Measurements from ENCODE around the gene PDE1C.

The PDE1C gene

DNA sequence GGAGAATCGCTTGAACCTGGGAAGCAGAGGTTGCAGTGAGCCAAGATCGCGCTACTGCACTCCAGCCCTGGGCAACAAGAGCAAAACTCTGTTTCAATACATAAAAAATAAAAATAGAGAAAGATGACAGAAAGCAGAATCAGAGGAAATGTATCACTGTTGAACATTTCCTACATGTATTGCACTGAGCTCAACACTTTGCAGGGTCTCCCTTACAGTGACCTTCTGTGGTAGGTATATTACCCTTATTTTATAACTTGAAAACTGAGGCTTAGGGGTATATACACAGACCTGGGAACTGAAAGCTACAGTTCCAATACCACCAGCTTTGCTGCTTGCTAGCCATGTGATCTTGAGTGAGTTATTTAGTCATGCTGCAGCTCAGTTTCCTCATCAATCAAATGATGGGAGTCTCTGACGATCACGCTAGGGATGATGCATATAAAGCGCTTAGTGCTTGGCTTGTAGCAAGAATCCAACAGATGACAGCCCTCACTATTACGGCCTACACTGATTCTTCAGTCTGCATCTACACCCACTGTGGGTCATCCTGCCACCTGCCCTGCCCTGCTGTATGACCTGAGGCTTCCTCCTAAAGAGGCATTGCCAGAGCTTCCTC, 99.0 kb downstream of the PDE1C start:
- TF ChIP-seq, protein P1, sequence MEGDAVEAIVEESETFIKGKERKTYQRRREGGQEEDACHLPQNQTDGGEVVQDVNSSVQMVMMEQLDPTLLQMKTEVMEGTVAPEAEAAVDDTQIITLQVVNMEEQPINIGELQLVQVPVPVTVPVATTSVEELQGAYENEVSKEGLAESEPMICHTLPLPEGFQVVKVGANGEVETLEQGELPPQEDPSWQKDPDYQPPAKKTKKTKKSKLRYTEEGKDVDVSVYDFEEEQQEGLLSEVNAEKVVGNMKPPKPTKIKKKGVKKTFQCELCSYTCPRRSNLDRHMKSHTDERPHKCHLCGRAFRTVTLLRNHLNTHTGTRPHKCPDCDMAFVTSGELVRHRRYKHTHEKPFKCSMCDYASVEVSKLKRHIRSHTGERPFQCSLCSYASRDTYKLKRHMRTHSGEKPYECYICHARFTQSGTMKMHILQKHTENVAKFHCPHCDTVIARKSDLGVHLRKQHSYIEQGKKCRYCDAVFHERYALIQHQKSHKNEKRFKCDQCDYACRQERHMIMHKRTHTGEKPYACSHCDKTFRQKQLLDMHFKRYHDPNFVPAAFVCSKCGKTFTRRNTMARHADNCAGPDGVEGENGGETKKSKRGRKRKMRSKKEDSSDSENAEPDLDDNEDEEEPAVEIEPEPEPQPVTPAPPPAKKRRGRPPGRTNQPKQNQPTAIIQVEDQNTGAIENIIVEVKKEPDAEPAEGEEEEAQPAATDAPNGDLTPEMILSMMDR (conservative IDR thresholded peaks at IDR 0.05): no peak

GRCh38 chr7:31970501-31970900, 99.7 kb downstream of the PDE1C start:
- TF ChIP-seq, protein P1 (conservative IDR thresholded peaks at IDR 0.05): no peak
- no peak overlapping the region for H3K27ac ChIP-seq

More for the DNA sequence above, 99.0 kb downstream of the PDE1C start:
- H3K27ac ChIP-seq: no peak overlapping the region

DNA sequence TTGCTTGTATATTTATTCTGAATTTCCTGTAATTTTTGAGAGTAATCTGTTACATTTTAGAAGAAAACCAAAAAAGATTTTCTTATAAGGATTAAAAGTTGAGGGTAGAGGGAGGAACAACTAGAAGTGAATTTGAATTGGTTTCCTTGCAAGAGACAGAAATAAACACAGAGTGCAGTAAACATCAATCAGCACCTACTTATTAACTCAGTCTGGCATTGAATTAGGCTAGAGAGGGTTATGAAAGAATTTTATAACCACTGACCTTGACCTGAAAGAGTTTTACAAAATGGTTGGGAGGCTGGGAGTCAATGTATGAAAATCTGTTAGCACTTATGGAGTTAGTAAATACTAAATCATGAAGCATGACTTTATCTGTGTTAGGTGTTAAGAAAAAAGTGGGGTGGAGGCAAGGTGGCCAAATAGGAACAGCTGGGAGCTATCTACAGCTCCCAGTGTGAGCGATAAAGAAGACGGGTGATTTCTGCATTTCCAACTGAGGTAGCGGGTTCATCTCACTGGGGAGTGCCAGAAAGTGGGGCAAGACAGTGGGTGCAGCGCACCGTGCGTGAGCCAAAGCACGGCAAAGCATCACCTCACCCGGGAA, 106.5 kb downstream of the PDE1C start:
- H3K27ac ChIP-seq: no peak overlapping the region
- TF ChIP-seq, protein P1 (conservative IDR thresholded peaks at IDR 0.05): no peak

DNA sequence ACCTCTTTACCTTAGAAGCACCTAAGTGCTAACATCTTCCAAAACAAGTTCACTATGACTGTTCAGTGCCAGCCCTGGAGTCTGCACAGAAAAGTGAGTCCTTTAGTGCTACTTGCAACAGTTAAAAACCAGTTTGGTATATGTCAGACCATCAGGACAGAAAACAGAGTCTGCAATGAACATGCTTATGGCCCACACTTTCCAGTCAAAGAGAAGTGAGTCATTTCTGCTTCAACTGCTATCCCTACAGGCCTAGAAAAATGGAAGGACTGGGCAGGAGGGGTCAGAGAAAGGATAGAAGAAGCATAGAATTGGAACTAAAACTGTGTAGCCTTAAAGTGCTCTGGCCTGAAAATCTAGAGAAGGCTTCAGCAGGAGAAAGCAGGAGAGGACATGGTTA, 108.0 kb downstream of the PDE1C start:
- TF ChIP-seq, protein P1 (conservative IDR thresholded peaks at IDR 0.05): no peak
- no peak overlapping the region for H3K27ac ChIP-seq

DNA sequence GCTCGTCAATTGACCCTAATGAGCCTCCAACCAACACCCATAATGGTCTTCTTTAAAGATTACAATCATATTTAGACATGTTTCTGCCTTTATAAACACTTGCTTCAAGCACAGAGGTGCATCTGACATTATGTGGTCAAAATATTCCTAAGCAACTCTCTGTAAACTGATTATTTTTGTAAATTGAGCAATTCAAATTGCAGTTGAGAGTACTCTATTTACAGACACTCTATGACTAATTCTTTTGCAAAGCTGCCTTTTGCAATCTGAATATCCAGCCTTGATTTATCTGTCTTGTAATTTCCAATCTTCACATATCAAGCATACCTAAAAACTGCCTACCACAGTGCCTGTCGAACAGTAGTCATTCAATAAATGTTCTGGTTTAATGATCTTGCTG, 112.0 kb downstream of the PDE1C start:
- H3K27ac ChIP-seq: no peak overlapping the region
- TF ChIP-seq, protein P1 (conservative IDR thresholded peaks at IDR 0.05): no peak

- no peak overlapping the region for H3K27ac ChIP-seq
- TF ChIP-seq, protein P1 (conservative IDR thresholded peaks at IDR 0.05): no peak
Observed at GRCh38 chr7:31957756-31958155, 112.5 kb downstream of the PDE1C start.

DNA sequence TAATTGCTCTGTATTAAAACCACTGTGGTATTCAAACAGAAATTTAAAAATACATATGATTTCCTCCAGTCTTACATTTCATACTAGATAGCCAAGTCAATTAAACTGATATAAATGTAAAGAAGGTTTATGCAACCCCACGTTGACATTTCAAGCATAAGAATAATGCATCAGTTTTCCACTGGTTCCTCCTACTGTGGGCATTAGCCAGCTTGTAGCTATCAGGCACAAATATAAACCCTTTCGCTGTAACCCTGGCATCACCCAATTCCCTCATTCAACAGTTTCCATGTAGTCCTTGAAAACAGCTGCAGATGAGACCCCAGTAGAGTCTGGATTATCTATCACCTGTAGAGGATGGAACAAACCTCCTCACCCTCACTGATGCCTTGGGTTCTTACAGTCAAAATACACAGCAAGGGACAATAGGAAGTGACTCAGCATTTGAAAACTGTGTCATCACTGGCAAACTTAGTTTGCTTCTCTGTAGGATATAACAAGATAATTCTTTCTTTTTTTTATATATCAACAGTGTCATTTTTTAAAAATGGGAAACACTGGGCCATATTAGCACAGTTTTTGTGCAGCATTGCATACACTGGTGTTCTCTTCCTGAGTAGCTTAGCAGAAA, 113.0 kb downstream of the PDE1C start:
- H3K27ac ChIP-seq: no peak overlapping the region
- TF ChIP-seq, protein P1 (conservative IDR thresholded peaks at IDR 0.05): no peak

All from VCaP (cell line).